Uterus (tissue), 2 donors: ENCODE results near the gene CPED1.

Experiments used
- POLR2A ChIP-seq, 2 donors: fragments of 450-650 bp; IDR thresholded peaks; one replicate each; pipeline ENCODE4 v1.6.1; 2016; ENCODE audit warnings: antibody characterized with exemption in 2 of 2, mild to moderate bottlenecking in 1 of 2, moderate library complexity in 1 of 2
- TF ChIP-seq, protein P1 (sequence below), 4 experiments: fragments of 200-600 bp in 2 of 4; fragments of 450-650 bp in 2 of 4; sonication (generic) in 2 of 4; IDR thresholded peaks; one replicate each; pipeline ENCODE4 v1.5.1; 2016 to 2019; ENCODE audit warnings: antibody characterized with exemption in 4 of 4, mild to moderate bottlenecking in 2 of 4, moderate library complexity in 1 of 4

DNA sequence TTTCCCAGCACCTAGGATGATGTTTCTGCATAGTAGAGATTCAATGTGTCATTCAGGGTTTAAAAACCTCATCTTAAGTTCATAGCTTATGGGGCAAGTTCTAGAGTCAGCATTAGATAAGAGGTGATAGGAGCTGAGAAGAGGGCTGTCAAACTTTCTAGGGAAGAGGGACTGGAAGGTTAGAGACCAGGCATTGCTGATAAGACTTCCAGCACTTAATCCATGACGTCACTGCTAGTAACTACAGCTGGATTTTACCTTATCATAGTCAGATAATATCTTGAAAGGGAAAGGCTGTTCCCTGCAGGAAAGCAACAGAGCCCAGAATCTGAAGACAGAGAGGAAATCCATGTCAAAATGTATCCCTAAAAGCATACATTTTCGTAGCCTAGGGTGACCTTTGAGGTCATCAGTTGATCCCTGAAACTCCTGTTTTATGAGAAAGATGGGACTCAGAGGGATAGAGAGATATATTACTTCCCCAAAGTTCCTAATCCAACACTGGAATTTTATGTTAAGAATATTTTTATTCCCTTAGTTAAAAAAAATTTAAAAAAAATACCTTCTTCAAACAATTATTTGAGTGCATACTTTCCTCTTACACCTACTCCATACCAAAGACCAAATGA lies 3.3 kb upstream of the CPED1 start:
- TF ChIP-seq, protein P1, sequence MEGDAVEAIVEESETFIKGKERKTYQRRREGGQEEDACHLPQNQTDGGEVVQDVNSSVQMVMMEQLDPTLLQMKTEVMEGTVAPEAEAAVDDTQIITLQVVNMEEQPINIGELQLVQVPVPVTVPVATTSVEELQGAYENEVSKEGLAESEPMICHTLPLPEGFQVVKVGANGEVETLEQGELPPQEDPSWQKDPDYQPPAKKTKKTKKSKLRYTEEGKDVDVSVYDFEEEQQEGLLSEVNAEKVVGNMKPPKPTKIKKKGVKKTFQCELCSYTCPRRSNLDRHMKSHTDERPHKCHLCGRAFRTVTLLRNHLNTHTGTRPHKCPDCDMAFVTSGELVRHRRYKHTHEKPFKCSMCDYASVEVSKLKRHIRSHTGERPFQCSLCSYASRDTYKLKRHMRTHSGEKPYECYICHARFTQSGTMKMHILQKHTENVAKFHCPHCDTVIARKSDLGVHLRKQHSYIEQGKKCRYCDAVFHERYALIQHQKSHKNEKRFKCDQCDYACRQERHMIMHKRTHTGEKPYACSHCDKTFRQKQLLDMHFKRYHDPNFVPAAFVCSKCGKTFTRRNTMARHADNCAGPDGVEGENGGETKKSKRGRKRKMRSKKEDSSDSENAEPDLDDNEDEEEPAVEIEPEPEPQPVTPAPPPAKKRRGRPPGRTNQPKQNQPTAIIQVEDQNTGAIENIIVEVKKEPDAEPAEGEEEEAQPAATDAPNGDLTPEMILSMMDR (IDR thresholded peaks at IDR 0.05), result no peak
- no peak for TF ChIP-seq POLR2A (IDR thresholded peaks at IDR 0.05)
